Nephron (organoid): ENCODE measurements around the gene KIF1A.

Experiments used
- H3K27ac Mint-ChIP-seq, 3 experiments: 2 replicates each; pipeline ENCODE4 v1.8.0; 2020; ENCODE audit warnings: mixed read lengths in 3 of 3, mild to moderate bottlenecking in 2 of 3, moderate library complexity in 1 of 3
- H3K27me3 Mint-ChIP-seq: 2 replicates; pipeline ENCODE4 v1.8.0; 2021; ENCODE audit warnings: low read depth, mild to moderate bottlenecking, moderate library complexity, mixed read lengths
- H3K36me3 Mint-ChIP-seq: 2 replicates; pipeline ENCODE4 v1.8.0; 2020; ENCODE audit warnings: low read depth, mixed read lengths
- H3K4me1 Mint-ChIP-seq: 2 replicates; pipeline ENCODE4 v1.8.0; 2020; ENCODE audit warnings: mixed read lengths
- H3K4me3 Mint-ChIP-seq, 3 experiments: 2 replicates each; pipeline ENCODE4 v1.8.0; 2020; ENCODE audit warnings: mild to moderate bottlenecking in 3 of 3, mixed read lengths in 3 of 3, moderate library complexity in 2 of 3
- H3K9me3 Mint-ChIP-seq: 2 replicates; pipeline ENCODE4 v1.8.0; 2020; ENCODE audit warnings: mixed read lengths
- CTCF ChIP-seq, 3 experiments: fragments of 200-600 bp; sonication (generic); IDR thresholded peaks; one replicate each; pipeline ENCODE4 v1.5.0; 2021; ENCODE audit warnings: antibody characterized with exemption in 3 of 3; ENCODE audit not compliant: unreplicated experiment in 3 of 3

KIF1A gene

GRCh38 chr2:240766072-240766471, 53.9 kb downstream of the KIF1A start:
- H3K4me3 Mint-ChIP-seq: no peak overlapping the region
- no peak overlapping the region for H3K27ac Mint-ChIP-seq
- no peaks in the 10 kb centered on the region for H3K36me3 Mint-ChIP-seq
- no peaks in the 10 kb centered on the region for H3K27me3 Mint-ChIP-seq
- H3K9me3 Mint-ChIP-seq: no peaks in the 10 kb centered on the region
- TF ChIP-seq CTCF (IDR thresholded peaks at IDR 0.05; ENCODE audit: unreplicated experiment in 3 of 3): no peak
- no peaks in the 10 kb centered on the region for H3K4me1 Mint-ChIP-seq

- H3K36me3 Mint-ChIP-seq: no peaks in the 10 kb centered on the region
- H3K4me3 Mint-ChIP-seq: no peak overlapping the region
- no peak overlapping the region for H3K27ac Mint-ChIP-seq
- H3K4me1 Mint-ChIP-seq: no peaks in the 10 kb centered on the region
- no peaks in the 10 kb centered on the region for H3K27me3 Mint-ChIP-seq
- no peak for TF ChIP-seq CTCF (IDR thresholded peaks at IDR 0.05; ENCODE audit: unreplicated experiment in 3 of 3)
- H3K9me3 Mint-ChIP-seq: no peaks in the 10 kb centered on the region
Observed at GRCh38 chr2:240765007-240765406, 55.0 kb downstream of the KIF1A start.

GRCh38 chr2:240764605-240765004, 55.4 kb downstream of the KIF1A start:
- H3K27ac Mint-ChIP-seq: no peak overlapping the region
- no peak overlapping the region for H3K4me3 Mint-ChIP-seq
- H3K36me3 Mint-ChIP-seq: no peaks in the 10 kb centered on the region
- no peaks in the 10 kb centered on the region for H3K4me1 Mint-ChIP-seq
- TF ChIP-seq CTCF (IDR thresholded peaks at IDR 0.05; ENCODE audit: unreplicated experiment in 3 of 3): no peak
- H3K27me3 Mint-ChIP-seq: no peaks in the 10 kb centered on the region
- no peaks in the 10 kb centered on the region for H3K9me3 Mint-ChIP-seq

GRCh38 chr2:240762971-240763370, 57.0 kb downstream of the KIF1A start:
- H3K4me3 Mint-ChIP-seq: no peak overlapping the region
- no peak for TF ChIP-seq CTCF (IDR thresholded peaks at IDR 0.05; ENCODE audit: unreplicated experiment in 3 of 3)
- H3K9me3 Mint-ChIP-seq: no peaks in the 10 kb centered on the region
- H3K27ac Mint-ChIP-seq: no peak overlapping the region
- peaks cover 9% of the 10 kb centered on the region for H3K4me1 Mint-ChIP-seq
- H3K27me3 Mint-ChIP-seq: no peaks in the 10 kb centered on the region
- H3K36me3 Mint-ChIP-seq: no peaks in the 10 kb centered on the region

GRCh38 chr2:240762249-240762648, 57.8 kb downstream of the KIF1A start:
- H3K4me3 Mint-ChIP-seq: no peak overlapping the region
- no peaks in the 10 kb centered on the region for H3K9me3 Mint-ChIP-seq
- no peak for TF ChIP-seq CTCF (IDR thresholded peaks at IDR 0.05; ENCODE audit: unreplicated experiment in 3 of 3)
- H3K36me3 Mint-ChIP-seq: no peaks in the 10 kb centered on the region
- peaks cover 1% of the 10 kb centered on the region for H3K27me3 Mint-ChIP-seq
- no peak overlapping the region for H3K27ac Mint-ChIP-seq
- H3K4me1 Mint-ChIP-seq: peaks cover 9% of the 10 kb centered on the region

- Mint-ChIP-seq H3K27me3 (peaks cover 3% of the 10 kb centered on the region), H3K27ac (peak overlapping the region in 1 of 3 experiments; percentile 28), H3K4me3 (no peak overlapping the region), H3K4me1 (peaks cover 9% of the 10 kb centered on the region), H3K36me3 (no peaks in the 10 kb centered on the region), H3K9me3 (no peaks in the 10 kb centered on the region)
- no peak for TF ChIP-seq CTCF (IDR thresholded peaks at IDR 0.05; ENCODE audit: unreplicated experiment in 3 of 3)
Observed at GRCh38 chr2:240760576-240761246, 59.3 kb downstream of the KIF1A start.
